ENCODE data around the gene RNF175. TPM values are rescaled to one million over a fixed set of nuclear protein-coding genes. Genes with fewer than 3 reads are reported as not detected.

Gene RNF175
- not detected in 2 replicates for total RNA-seq

DNA sequence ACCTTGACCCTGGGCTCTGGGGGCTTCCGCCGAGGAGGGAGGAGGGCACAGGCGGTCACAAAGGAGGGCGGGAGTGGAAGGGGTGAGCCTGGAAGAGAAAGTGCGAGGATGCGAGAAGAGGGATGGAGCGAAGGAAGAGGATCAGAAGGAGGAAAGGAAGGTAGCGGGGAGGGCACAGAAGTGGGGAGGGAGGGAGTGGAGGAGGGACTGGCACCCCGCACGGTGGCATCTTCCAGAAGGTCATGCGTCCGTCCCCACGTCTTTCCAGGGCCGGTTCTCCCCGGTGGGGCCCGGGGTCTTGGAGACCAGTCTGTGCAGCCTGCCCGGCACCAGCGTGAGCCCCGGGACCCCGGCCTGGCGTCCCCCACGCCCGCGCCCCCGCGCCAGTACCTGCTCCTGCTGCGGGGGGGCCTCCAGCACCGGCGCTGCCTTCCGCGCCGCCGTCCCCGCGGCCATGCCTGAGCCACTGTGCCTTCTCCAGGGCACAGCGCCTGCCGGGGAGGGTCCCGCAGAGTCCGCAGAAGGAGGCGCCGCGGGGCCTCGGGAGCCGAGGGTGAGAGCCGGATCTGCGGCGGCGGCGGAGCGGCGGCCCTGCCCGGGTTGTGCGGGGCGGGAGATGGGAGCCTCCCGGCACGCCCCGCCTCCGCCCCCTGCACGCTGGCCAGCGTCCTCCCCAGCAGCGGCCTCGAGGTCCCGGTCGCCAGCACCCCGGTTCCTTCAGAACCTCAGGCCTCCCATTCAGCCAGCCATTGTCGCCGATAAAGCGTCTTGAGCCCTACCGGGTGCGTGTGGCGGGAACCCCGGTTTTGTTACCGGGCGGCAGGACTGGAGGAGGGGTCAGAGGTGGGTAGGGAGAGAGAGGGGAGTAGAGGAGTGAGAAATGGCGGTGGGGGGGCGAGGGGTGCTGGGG, at the start of gene RNF175:
RNF175 (minus strand) TSS at position 618 of the 910 bp plus-strand sequence; CDS start at position 456, 162 bp downstream.

DNA sequence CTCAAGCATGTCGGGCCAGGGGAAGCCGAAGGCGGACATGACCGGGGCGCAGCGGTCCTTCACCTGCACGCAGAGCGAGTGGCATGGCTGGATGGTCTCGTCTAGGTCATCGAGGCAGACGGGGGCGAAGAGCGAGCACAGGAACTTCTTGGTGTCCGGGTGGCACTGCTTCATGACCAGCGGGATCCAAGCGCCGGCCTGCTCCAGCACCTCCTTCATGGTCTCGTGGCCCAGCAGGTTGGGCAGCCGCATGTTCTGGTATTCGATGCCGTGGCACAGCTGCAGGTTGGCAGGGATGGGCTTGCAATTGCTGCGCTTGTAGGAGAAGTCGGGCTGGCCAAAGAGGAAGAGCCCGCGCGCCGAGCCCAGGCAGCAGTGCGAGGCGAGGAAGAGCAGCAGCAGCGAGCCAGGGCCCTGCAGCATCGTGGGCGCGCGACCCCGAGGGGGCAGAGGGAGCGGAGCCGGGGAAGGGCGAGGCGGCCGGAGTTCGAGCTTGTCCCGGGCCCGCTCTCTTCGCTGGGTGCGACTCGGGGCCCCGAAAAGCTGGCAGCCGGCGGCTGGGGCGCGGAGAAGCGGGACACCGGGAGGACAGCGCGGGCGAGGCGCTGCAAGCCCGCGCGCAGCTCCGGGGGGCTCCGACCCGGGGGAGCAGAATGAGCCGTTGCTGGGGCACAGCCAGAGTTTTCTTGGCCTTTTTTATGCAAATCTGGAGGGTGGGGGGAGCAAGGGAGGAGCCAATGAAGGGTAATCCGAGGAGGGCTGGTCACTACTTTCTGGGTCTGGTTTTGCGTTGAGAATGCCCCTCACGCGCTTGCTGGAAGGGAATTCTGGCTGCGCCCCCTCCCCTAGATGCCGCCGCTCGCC, 28.8 kb upstream of the RNF175 start, which contains the start of gene SFRP2:
SFRP2 (minus strand) TSS at position 671 of the 864 bp plus-strand sequence; CDS start at position 423, 248 bp downstream.

GRCh38 chr4:153684182-153684970, 75.4 kb downstream of the RNF175 start, which contains the start of gene TLR2:
TSS of gene TLR2 (plus strand) at chr4:153684280. CDS start at chr4:153702908, 18,628 bp downstream.

Other genes starting within 250 kb of the RNF175 start
- gene TLR2, start 75.7 kb downstream of the RNF175 start, total RNA-seq: 0.28 TPM in 2 replicates
- gene SFRP2, start 29.1 kb upstream of the RNF175 start, total RNA-seq: 2.0 TPM in 1 of 2 replicates, not detected in the other

Measured in smooth muscle cell of bladder (primary cell).